SK-N-SH treated with all-trans-retinoic acid at 6 μM for 48 hours (cell line): ENCODE data around the gene ALG8.
"Not testable (repeated sequence)": the region's sequence is repeated elsewhere in the genome, so short reads cannot be mapped to it uniquely, and the experiment has no call there.

ENCODE experiments used
- ATAC-seq: fragments of 200-7000 bp; cut with Tn5 transposase; 3 replicates; pipeline ENCODE4 v1.9.1; 2020; ENCODE audit warnings: mild to moderate bottlenecking, moderate library complexity
- ARNTL ChIP-seq: fragments of 450-650 bp; formaldehyde crosslinking; IDR thresholded peaks from 2 replicates; pipeline ENCODE4 v1.5.0; 2020; ENCODE audit warnings: low read depth, mild to moderate bottlenecking, moderate library complexity, borderline replicate concordance
- BACH2 ChIP-seq: fragments of 250-450 bp; sonication (Bioruptor Pico); IDR thresholded peaks from 2 replicates; pipeline ENCODE4 v1.9.0; 2021; ENCODE audit warnings: mild to moderate bottlenecking, borderline replicate concordance
- CSRNP3 ChIP-seq: fragments of 250-450 bp; sonication (Bioruptor Pico); IDR thresholded peaks from 2 replicates; pipeline ENCODE4 v1.5.1; 2021; ENCODE audit warnings: mild to moderate bottlenecking, moderate library complexity
- ISL1 ChIP-seq: fragments of 250-450 bp; sonication (Bioruptor Pico); IDR thresholded peaks from 2 replicates; pipeline ENCODE4 v2.1.2; 2022; ENCODE audit warnings: mild to moderate bottlenecking, moderate library complexity
- SNAI2 ChIP-seq: fragments of 250-450 bp; sonication (Bioruptor Pico); IDR thresholded peaks from 2 replicates; pipeline ENCODE4 v1.5.0; 2020; ENCODE audit warnings: mild to moderate bottlenecking, moderate library complexity
- TCF4 ChIP-seq: fragments of 250-450 bp; sonication (Bioruptor Pico); IDR thresholded peaks from 2 replicates; pipeline ENCODE4 v1.8.0; 2021; ENCODE audit warnings: mild to moderate bottlenecking, moderate library complexity, borderline replicate concordance
- ZC3H10 ChIP-seq: fragments of 250-450 bp; sonication (Bioruptor Pico); IDR thresholded peaks from 2 replicates; pipeline ENCODE4 v1.5.1; 2021; ENCODE audit warnings: mild to moderate bottlenecking, moderate library complexity
- ZFP3 ChIP-seq: fragments of 250-450 bp; sonication (Bioruptor Pico); IDR thresholded peaks from 2 replicates; pipeline ENCODE4 v1.5.0; 2020; ENCODE audit warnings: mild to moderate bottlenecking, moderate library complexity
- ZNF565 ChIP-seq: fragments of 450-650 bp; formaldehyde crosslinking; conservative IDR thresholded peaks from 2 replicates; pipeline ENCODE4 v1.5.0; 2020; ENCODE audit warnings: low read depth, mild to moderate bottlenecking, moderate library complexity
- ZNF70 ChIP-seq: fragments of 450-650 bp; formaldehyde crosslinking; IDR thresholded peaks from 2 replicates; pipeline ENCODE4 v1.5.0; 2020; ENCODE audit warnings: mild to moderate bottlenecking, moderate library complexity
- TF ChIP-seq, protein P1 (sequence below): fragments of 250-450 bp; sonication (Bioruptor Pico); IDR thresholded peaks from 2 replicates; pipeline ENCODE4 v1.8.0; 2020; ENCODE audit warnings: mild to moderate bottlenecking, moderate library complexity, borderline replicate concordance
- TF ChIP-seq, protein P2 (sequence below): fragments of 250-450 bp; sonication (Bioruptor Pico); IDR thresholded peaks from 2 replicates; pipeline ENCODE4 v1.8.0; 2021; ENCODE audit warnings: low read depth, mild to moderate bottlenecking, moderate library complexity, borderline replicate concordance

ALG8 gene

DNA sequence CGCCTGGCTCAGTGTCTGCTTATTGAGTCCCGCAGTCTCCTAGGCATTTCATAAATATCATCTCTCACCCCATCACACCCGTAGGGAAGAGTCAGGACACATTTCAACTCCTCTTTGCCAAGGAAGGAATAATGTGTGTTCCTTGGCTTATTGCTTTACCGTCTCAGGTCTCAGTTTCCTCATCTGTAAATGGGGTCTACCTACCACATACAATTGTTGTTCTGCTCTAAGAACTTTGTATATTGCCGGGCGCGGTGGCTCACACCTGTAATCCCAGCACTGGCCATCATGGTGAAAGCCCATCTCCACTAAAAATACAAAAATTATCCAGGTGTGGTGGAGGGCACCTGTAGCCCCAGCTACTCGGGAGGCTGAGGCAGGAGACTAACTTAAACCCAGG is 78.9 kb downstream of the ALG8 start (continued):
- TF ChIP-seq, protein P1, sequence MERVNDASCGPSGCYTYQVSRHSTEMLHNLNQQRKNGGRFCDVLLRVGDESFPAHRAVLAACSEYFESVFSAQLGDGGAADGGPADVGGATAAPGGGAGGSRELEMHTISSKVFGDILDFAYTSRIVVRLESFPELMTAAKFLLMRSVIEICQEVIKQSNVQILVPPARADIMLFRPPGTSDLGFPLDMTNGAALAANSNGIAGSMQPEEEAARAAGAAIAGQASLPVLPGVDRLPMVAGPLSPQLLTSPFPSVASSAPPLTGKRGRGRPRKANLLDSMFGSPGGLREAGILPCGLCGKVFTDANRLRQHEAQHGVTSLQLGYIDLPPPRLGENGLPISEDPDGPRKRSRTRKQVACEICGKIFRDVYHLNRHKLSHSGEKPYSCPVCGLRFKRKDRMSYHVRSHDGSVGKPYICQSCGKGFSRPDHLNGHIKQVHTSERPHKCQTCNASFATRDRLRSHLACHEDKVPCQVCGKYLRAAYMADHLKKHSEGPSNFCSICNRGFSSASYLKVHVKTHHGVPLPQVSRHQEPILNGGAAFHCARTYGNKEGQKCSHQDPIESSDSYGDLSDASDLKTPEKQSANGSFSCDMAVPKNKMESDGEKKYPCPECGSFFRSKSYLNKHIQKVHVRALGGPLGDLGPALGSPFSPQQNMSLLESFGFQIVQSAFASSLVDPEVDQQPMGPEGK (CRISPR knock-in tag): no peak
- TF ChIP-seq ZNF70 (CRISPR knock-in tag) (no peak), CSRNP3 (CRISPR knock-in tag) (no peak), ZC3H10 (CRISPR knock-in tag) (no peak), ZNF565 (CRISPR knock-in tag) (no peak)

GRCh38 chr11:78059749-78060328 is 79.6 kb downstream of the ALG8 start:
- ATAC-seq: not testable (repeated sequence)

DNA sequence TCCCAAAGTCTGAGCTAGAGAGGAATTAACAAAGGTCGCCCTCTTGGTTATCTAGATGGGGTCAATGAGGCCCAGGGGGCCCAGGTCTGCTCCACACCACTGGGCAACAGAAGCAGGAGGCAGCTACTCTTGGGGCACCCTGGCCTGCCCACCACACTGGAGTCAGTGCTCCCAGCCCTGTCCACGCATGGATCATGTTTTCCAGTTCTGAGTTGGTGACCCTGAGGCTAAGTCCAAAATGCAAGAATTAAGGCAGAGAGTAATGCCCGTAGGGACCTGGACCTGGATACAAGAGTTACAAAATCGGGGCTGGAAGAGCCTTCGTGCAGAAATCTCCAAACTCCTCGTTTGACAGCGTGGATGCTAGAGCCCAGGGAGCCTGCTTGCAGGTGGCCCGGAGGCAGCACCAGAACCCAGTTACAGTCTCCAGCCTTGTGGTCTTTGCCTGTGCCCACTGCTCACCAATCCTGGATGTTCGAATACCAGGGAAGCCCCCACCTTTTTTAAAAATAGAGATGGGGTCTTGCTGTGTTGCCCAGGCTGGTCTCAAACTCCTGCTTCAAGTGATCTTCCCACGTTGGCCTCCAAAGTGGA is 81.9 kb downstream of the ALG8 start:
- TF ChIP-seq, protein P2, sequence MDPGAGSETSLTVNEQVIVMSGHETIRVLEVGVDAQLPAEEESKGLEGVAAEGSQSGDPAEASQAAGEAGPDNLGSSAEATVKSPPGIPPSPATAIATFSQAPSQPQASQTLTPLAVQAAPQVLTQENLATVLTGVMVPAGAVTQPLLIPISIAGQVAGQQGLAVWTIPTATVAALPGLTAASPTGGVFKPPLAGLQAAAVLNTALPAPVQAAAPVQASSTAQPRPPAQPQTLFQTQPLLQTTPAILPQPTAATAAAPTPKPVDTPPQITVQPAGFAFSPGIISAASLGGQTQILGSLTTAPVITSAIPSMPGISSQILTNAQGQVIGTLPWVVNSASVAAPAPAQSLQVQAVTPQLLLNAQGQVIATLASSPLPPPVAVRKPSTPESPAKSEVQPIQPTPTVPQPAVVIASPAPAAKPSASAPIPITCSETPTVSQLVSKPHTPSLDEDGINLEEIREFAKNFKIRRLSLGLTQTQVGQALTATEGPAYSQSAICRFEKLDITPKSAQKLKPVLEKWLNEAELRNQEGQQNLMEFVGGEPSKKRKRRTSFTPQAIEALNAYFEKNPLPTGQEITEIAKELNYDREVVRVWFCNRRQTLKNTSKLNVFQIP (CRISPR knock-in tag): no peak
- TF ChIP-seq SNAI2 (CRISPR knock-in tag) (no peak), ZFP3 (CRISPR knock-in tag) (no peak), ZC3H10 (CRISPR knock-in tag) (no peak), CSRNP3 (CRISPR knock-in tag) (no peak), BACH2 (no peak), ZNF70 (CRISPR knock-in tag) (no peak)
- TF ChIP-seq, protein P1 (CRISPR knock-in tag): no peak
- ATAC-seq: no peak

- TF ChIP-seq TCF4 (CRISPR knock-in tag): no peak
- TF ChIP-seq, protein P1 (CRISPR knock-in tag): no peak
- no peak for TF ChIP-seq CSRNP3 (CRISPR knock-in tag)
- TF ChIP-seq ISL1 (CRISPR knock-in tag): no peak
- TF ChIP-seq ZNF70 (CRISPR knock-in tag): no peak
- TF ChIP-seq ARNTL (CRISPR knock-in tag): no peak
- no peak for TF ChIP-seq ZFP3 (CRISPR knock-in tag)
- no peak for TF ChIP-seq SNAI2 (CRISPR knock-in tag)
- no peak for ATAC-seq
These were observed 83.3 kb downstream of the ALG8 start for GRCh38 chr11:78056093-78056492.
